Calu3 (cell line): Measurements from ENCODE around the gene CACNG3. TPM values are rescaled to one million over a fixed set of nuclear protein-coding genes. Genes with fewer than 3 reads are reported as not detected.
"Not testable (repeated sequence)": the region's sequence is repeated elsewhere in the genome, so short reads cannot be mapped to it uniquely, and the experiment has no call there.

Experiments used
- BruUV-seq: library from RNA; stranded (reverse); fragments of 400-500 nt; replicated peaks from 2 replicates; lab custom pipeline; 2021; lab: Mats Ljungman, UMichigan
- CTCF ChIA-PET: fragments of 300-600 bp; sonication (Branson Sonifier 250); formaldehyde crosslinking; loops from one replicate; lab custom pipeline; 2022; ENCODE audit warnings: antibody characterized with exemption; lab: Charles Lee
- DNase-seq: peaks from one replicate; pipeline ENCODE4 v3.0.0; 2022
- H3K27ac Mint-ChIP-seq: one replicate; pipeline ENCODE4 v1.8.0; 2022; ENCODE audit warnings: mixed read lengths; ENCODE audit not compliant: unreplicated experiment
- H3K27me3 Mint-ChIP-seq: one replicate; pipeline ENCODE4 v1.8.0; 2022; ENCODE audit warnings: mixed read lengths; ENCODE audit not compliant: unreplicated experiment
- H3K36me3 Mint-ChIP-seq: one replicate; pipeline ENCODE4 v1.8.0; 2022; ENCODE audit warnings: mild to moderate bottlenecking, moderate library complexity, mixed read lengths; ENCODE audit not compliant: insufficient read depth, unreplicated experiment
- H3K4me1 Mint-ChIP-seq: one replicate; pipeline ENCODE4 v1.8.0; 2022; ENCODE audit warnings: mild to moderate bottlenecking, low read depth, mixed read lengths; ENCODE audit not compliant: unreplicated experiment
- H3K4me3 Mint-ChIP-seq: one replicate; pipeline ENCODE4 v1.8.0; 2022; ENCODE audit warnings: mild to moderate bottlenecking, low read depth, moderate library complexity, mixed read lengths; ENCODE audit not compliant: unreplicated experiment
- H3K9me3 Mint-ChIP-seq: one replicate; pipeline ENCODE4 v1.8.0; 2022; ENCODE audit warnings: low read depth, mixed read lengths; ENCODE audit not compliant: unreplicated experiment
- intact Hi-C: fragments of 100-400 bp; cut with micrococcal nuclease; formaldehyde crosslinking; loops from one replicate; pipeline ENCODE4 v1.10.0; 2022; ENCODE audit not compliant: unreplicated experiment
- total RNA-seq: library from RNA; stranded (reverse); gene quantifications from 2 replicates; pipeline ENCODE4 v1.2.3, GENCODE V29; 2022
- TF ChIP-seq, protein P1 (sequence below): fragments of 200-600 bp; IDR thresholded peaks from one replicate; pipeline ENCODE4 v1.8.0; 2022; ENCODE audit warnings: antibody characterized with exemption; ENCODE audit not compliant: unreplicated experiment

Gene CACNG3
- total RNA-seq, 1 experiment from 2014 or later, result not detected

DNA sequence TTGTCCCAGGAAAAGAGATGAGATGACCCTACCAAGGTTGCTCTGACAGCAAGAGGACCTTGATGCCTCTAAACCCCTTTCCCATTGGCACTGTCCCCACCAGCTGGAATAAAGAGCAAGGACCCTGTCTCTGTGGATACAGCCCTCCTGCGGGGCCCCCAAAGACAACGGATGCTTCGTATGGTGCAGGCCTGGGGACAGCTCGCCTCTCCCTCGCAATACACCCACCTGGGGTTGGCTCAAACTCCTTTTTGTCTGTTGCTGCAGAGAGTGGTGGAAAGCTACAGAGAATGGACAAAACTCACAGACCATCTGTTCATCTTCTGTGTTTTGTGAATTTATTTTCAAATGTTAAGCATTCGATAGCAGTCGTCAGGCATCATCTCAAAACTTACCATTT is 27.6 kb upstream of the CACNG3 start:
- Mint-ChIP-seq H3K27ac (no peak overlapping the region), H3K36me3 (no peaks in the 10 kb centered on the region), H3K9me3 (no peaks in the 10 kb centered on the region), H3K4me3 (no peak overlapping the region), H3K27me3 (peaks cover 79% of the 10 kb centered on the region), H3K4me1 (no peaks in the 10 kb centered on the region)
- TF ChIP-seq, protein P1, sequence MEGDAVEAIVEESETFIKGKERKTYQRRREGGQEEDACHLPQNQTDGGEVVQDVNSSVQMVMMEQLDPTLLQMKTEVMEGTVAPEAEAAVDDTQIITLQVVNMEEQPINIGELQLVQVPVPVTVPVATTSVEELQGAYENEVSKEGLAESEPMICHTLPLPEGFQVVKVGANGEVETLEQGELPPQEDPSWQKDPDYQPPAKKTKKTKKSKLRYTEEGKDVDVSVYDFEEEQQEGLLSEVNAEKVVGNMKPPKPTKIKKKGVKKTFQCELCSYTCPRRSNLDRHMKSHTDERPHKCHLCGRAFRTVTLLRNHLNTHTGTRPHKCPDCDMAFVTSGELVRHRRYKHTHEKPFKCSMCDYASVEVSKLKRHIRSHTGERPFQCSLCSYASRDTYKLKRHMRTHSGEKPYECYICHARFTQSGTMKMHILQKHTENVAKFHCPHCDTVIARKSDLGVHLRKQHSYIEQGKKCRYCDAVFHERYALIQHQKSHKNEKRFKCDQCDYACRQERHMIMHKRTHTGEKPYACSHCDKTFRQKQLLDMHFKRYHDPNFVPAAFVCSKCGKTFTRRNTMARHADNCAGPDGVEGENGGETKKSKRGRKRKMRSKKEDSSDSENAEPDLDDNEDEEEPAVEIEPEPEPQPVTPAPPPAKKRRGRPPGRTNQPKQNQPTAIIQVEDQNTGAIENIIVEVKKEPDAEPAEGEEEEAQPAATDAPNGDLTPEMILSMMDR, result no peak
- no peak for DNase-seq
- intact Hi-C loops, result no loop called here
- BruUV-seq, result no TSS peak
- CTCF ChIA-PET, result no interaction called here

DNA sequence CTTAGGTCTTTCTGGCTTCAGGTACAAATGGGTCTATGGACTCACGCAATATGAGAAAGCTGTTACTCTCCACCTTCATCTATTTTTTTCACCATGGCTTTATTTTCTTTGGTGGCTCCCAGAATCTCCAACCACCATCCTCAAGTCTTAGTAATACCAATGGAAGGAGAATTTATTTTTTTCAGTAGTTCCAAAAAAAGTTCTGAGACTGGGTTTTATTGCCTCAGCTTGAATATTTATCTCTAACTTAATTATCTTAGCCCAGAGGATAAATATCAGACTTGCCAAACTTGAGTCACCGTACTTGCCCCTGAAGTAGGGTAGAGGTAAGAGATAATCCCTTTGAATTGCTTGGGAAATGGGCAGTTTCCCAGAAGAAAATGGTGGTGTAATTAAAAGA is 23.2 kb upstream of the CACNG3 start:
- intact Hi-C loops, result no loop called here
- DNase-seq, result no peak
- CTCF ChIA-PET, result no interaction called here
- TF ChIP-seq, protein P1, result no peak
- Mint-ChIP-seq H3K27me3 (peaks cover 63% of the 10 kb centered on the region), H3K27ac (no peak overlapping the region), H3K36me3 (no peaks in the 10 kb centered on the region), H3K9me3 (no peaks in the 10 kb centered on the region), H3K4me3 (no peak overlapping the region), H3K4me1 (no peaks in the 10 kb centered on the region)
- BruUV-seq, result no TSS peak

DNA sequence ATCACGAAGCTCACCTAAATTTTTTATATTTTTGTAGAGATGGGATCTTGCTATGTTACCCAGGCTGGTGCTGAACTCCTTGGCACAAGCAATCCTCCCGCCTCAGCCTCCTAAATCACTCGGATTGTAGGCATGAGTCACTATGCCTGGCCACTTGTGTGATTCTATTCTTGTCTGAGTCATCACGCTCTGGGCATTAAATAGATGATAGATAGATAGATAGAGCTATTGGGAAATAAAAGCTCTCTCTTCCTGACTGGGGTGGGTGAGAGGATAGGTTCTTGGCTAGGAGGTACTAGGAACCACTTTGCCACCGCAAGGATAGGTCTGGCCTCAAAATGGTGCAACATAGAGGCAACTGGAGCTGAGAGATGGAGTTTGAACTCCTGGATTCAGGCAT is 21.4 kb upstream of the CACNG3 start:
- intact Hi-C loops, result no loop called here
- CTCF ChIA-PET, result no interaction called here
- Mint-ChIP-seq H3K36me3 (no peaks in the 10 kb centered on the region), H3K4me1 (no peaks in the 10 kb centered on the region), H3K9me3 (peaks cover 2% of the 10 kb centered on the region), H3K27me3 (peaks cover 49% of the 10 kb centered on the region), H3K27ac (no peak overlapping the region), H3K4me3 (no peak overlapping the region)
- TF ChIP-seq, protein P1, result no peak
- BruUV-seq, result no TSS peak
- DNase-seq, result no peak

DNA sequence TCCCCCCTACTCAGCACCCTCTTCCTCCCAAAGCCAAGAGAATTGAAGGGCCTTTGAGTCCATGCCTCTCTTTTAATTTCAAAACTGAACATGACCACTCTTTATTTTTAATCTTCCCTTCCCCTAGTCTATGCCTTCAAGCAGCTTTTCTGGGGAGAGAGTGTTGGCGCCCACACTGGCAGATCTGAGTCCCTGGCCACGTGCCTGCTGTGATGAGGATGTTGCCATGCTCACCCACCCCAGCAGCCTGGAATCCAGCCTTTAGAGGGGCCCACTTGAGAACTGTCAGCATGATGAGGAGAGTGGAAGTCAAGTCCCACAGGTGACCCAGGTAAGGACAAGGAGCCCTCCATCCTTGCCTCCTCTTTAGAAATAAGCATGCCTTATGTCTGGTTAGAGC is 20.3 kb upstream of the CACNG3 start:
- intact Hi-C loops, result no loop called here
- Mint-ChIP-seq H3K36me3 (no peaks in the 10 kb centered on the region), H3K27ac (no peak overlapping the region), H3K9me3 (peaks cover 2% of the 10 kb centered on the region), H3K27me3 (peaks cover 49% of the 10 kb centered on the region), H3K4me1 (no peaks in the 10 kb centered on the region), H3K4me3 (no peak overlapping the region)
- no TSS peak for BruUV-seq
- DNase-seq, result no peak
- TF ChIP-seq, protein P1, result no peak
- CTCF ChIA-PET, result no interaction called here

DNA sequence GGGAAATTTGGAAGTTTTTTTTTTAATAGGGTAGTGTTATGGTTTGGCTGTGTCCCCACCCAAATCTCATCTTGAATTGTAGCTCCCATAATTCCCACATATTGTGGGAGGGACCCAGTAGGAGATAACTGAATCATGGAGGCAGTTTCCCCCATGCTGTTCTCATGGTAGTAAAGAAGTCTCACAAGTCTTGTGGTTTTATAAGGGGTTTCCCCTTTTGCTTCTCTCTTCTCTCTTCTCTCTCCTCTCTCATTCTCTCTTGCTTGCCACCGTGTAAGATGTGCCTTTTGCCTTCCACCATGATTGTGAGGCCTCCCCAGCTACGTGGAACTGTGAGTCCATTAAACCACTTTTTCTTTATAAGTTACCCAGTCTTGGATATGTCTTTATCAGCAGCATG is 17.3 kb upstream of the CACNG3 start:
- H3K27ac Mint-ChIP-seq, H3K9me3 Mint-ChIP-seq, H3K4me1 Mint-ChIP-seq, BruUV-seq, intact Hi-C loops, H3K36me3 Mint-ChIP-seq, H3K4me3 Mint-ChIP-seq, CTCF ChIA-PET, DNase-seq: not testable (repeated sequence)
- peaks cover 27% of the 10 kb centered on the region for H3K27me3 Mint-ChIP-seq
